ENCODE results near the gene SLC10A6.

SLC10A6 gene

DNA sequence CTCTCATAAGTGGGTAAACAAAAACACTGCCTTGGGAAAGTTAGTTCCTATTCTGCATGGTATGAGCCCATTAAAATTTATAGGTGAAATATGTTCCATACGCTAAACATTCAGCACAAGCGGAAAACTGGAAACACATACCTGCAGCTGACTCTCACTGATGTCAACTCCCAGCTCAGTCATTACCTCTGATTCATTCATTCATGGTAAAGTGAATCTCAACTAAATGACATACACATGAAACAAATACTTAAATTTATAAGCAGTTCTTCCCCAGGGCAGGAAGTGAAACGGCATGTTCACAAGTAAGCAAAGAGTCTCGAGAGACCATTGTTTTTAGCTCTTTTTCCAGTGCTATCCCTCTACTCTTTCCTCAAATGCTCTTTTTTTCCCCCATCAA lies 1.6 kb downstream of the SLC10A6 start:
- DNase-seq (ENCODE audit: low read depth in 3 of 3) = no peak

DNA sequence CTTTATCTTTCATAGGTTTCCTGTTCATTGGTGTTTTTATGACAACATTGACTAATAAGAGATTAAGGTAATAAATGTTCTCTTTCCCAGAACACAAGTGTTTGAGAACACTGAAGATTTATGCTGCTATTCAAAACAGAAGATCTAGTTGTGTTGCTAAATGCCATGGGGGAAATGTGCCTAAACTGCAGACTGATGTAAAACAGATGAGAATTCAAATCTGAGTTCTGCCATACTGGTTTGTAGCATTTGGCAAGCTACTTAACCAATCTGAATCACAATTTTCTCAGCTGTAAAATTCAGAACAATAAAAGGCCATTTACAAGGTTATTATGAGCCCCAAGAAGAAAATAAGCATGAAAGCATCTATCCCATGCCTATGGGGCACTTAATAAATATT lies 2.3 kb downstream of the SLC10A6 start:
- no peak for DNase-seq (ENCODE audit: low read depth in 3 of 3)

DNA sequence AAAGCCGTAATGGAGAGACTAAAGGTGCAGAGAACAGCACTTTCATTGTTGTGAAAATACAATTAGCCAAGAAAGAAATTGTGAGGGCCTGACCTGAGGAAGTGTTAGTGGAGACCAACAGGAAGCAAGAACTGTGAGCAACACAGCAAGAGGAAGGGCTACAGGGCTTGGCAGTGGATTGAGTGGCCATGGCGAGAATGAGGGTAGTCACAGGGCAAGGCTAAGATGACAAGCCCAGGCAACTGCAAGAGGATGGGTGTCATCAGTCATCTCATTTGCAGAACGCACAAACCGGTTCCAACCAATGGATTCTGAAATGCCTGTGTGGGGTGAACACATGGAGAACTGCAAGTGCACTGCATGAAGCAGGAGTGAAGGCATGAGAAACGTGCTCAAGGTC lies 3.6 kb downstream of the SLC10A6 start:
- DNase-seq (ENCODE audit: low read depth in 3 of 3) = no peak

DNA sequence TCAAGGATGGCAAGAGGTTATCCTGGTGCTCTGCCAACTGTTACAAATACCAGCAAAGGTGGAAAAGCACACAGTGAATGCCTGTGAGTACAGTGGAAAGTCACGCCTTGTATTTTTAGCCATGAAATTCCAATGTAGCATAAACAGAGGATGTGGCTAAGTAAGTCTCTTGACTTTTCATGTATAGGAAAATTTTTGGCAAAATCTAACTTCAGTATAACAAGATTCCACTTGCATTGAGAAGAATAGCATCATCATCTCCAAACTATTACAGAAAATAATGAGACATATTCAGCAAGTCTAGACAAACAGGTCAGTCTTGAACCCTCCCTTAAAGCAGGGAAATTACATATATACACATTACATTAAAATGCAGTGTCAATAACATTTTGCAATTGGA lies 7.9 kb downstream of the SLC10A6 start:
- no peak for DNase-seq (ENCODE audit: low read depth in 3 of 3)

DNA sequence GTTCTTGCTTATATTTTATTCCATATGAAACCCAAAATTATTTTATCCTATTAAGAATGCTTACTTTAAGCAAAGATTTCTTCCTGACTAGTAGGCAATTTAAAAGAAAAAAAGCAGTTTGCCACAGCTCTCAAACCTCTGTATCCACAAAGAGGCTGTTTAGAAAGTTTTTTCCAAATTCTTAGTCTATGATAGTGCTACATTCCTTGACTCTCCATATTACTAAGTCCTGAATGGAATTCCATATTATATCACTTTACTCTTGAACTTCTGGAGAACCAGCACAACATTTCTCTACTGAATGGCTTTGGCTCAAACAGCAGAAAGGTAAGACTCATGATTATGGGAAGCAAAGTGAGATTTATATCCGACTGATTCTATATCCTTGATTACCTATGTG lies 8.3 kb downstream of the SLC10A6 start:
- DNase-seq (ENCODE audit: low read depth in 3 of 3) = no peak

DNA sequence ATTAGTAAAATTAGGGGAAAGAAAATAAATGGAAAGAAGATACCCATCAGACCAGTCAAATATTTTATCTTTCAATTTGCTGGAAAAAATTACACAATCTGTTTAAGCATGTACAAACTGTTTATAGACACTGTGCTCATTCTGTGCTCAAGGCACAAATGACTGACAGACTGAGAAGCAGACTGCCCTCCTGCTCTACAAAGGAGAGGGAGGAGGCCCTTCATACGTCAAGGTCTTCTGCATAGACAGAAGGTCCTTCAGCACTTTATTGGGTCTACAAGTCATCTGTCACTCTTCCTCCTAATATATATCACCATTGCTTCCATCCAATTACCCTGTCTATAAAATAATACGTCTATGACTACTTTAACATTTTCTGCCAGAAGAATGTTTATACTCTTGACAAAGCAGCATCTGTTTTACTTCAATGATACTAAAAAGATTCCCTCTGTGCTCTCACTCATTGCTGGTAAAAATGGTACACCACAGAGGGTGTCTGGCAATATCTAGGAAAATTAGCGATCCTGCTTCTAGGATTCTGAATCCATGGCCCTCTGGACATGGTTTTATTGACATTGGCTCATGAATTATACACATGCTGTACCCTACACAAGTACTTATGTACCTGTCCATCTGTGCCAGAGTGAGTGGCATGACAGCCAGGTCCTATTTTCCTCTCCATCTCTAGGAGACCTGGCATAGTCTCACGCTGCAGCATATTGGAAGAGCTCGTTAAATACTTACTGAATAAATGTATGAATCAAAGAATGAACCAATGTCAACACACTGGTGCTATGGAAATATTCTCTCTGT lies 11.3 kb downstream of the SLC10A6 start:
- no peak for DNase-seq (ENCODE audit: low read depth in 3 of 3)

DNA sequence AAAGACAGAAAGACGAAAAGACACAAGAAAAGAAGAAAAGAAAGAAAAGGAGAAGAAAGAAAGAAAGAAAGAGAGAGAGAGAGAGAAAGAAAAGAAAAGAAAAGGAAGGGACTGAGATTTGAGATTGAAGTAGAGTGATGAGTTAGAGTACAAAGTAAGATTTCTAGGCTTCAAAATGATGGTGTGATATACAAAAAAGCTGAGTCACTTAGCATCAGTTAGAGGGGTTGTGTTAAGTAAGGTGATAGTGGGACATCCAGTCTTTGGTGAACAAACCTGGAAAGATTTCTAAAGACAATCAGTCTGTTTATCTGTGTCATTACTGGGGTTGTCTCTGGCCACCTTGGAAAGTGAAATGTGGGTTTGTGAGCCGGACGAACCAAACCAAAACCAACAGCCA lies 13.5 kb downstream of the SLC10A6 start:
- no peak for DNase-seq (ENCODE audit: low read depth in 3 of 3)

DNA sequence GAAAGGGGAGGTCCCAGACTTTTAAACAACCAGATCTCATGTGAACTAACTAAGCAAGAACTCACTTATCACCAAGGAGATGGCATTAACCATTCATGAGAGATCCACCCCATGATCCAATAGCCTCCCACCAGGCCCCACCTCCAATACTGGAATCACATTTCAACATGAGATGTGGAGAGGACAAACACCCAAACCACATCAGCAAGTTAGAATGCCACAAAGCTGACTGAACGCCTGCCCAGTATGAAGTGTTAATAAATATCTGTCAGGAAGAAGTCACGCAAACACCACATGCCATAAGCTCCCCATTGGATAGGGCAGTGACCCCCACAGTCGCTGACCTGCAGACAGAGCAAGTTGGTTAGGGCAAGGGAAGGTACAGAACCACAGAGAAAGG lies 14.3 kb downstream of the SLC10A6 start:
- no peak for DNase-seq (ENCODE audit: low read depth in 3 of 3)

DNA sequence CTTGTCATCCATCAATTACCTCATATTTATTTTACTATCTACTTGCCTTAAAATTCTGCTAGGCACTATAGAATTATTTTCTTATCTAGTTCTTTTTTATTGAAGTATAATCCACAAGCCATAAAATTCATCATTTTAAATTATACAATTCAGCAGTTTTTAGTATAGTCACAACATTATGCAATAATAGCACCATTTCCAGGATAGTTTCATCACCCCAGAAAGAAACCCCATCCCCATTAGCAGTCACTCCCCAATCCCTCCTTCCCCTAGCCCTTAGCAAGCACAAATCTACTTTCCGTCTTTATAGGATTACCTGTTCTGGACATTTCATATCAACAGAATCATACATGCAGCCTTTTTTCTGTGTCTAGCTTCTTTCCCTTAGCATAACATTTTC lies 15.6 kb downstream of the SLC10A6 start:
- no peak for DNase-seq (ENCODE audit: low read depth in 3 of 3)

DNA sequence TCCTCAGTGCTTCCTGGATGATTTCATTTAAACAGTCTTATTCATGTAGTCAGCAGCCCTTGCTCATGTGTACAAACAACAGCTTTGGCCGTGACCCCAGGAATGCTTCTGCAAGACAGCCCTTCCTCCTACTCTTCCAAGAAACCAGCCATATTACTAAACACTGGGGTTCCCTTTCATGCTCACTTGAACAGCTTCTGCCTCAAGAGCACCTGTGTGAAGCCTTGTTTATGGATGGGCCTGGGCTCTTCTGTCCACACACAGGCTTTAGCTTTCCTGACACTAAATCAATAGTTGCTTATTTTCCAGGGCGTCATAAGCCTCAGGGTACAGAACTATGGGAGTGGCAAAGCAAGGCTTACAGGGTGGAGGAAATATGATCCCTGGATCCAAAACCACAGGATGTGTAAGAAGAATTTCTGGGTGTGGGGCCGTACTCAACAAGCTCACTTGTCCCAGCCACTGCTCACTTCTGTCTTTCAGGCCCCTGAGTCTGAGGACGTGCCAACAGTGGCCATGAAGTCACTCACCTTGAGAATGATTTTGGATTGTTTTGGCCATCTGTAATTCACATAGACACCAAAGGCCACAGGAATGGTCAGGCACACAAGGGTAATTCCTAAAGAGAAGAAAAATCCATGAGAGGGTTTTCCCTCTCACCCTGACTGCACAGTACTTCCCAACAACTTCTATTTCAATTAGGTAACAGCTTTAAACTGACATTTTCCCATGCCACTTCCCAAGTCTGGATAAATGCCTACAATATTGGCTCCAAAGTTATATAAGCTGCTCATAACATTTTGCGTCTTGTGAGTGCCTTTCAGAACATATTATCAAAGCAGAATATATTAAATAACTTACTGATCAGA lies 17.7 kb downstream of the SLC10A6 start:
- DNase-seq (ENCODE audit: low read depth in 3 of 3) = no peak

DNA sequence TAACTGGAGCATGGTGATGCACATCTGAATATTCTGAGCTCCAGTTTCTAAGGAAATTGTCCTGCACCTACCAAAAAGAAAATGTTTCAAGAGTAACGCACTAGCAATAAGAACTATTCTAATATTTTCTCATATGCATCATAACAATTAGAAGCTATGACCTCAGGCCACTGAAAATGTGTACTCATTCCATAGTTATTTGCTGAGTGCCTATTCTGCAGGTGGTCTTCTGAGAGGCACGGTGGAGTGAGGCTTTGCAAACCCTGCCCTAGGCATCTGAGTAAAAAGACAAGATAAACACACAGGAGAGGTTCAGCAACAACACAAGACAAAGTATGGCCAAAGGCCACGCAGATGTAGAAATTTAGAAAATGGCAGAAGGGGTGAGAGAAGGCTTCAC lies 23.7 kb downstream of the SLC10A6 start:
- no peak for DNase-seq (ENCODE audit: low read depth in 3 of 3)

DNA sequence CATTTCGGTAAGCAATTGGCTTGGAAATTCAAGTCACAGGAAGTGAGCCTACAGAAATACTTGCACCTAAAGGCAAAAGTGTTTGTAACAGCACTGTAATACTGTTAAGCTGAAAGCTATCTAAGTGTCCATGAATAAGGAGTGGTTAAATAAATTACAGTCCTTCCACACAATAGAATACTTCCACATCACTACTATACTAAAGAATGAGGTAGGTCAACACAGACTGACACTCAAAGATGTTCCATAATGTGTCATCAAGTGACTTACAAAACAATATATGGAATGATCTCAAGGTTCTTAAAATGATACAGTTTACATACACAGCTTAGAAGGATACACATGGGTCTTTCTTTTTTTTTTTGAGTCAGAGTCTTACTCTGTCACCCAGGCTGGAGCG lies 27.0 kb downstream of the SLC10A6 start:
- no peak for DNase-seq (ENCODE audit: low read depth in 3 of 3)

DNA sequence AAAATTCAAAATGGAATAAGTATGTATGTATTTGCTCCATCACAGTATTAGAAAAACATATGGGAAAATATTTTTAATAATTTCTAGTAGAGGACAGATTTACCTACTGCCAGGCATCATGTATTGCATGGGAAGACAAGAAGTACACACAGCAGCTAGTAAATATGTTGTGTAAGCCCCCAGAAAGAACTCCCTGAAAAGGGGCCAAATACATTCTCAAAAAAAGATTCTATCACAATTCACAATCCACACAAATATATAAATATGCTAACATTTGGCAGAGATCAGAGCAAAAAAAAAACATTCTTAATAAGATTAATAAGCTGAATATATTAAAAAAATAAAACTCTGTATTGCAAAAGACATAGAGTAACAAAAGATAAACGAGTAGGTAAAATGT lies 28.0 kb downstream of the SLC10A6 start:
- DNase-seq (ENCODE audit: low read depth in 3 of 3) = no peak

DNA sequence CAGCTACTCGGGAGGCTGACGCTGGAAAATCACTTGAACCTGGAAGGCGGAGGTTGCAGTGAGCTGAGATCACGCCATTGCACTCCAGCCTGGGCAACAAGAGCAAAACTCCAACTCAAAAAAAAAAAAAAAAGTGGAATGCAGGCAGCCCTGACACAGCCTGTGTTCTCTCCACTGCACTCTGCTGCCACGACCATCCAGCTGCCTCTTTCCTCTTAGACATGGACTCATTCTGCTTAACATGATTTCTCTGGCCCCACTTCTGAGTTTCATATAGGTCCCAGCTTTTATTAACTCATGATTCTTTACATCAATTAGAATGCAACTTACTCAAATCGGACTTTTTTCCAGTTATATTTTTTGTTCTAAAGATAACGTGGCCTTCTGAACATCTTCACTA lies 29.6 kb downstream of the SLC10A6 start:
- DNase-seq (ENCODE audit: low read depth in 3 of 3) = no peak

DNA sequence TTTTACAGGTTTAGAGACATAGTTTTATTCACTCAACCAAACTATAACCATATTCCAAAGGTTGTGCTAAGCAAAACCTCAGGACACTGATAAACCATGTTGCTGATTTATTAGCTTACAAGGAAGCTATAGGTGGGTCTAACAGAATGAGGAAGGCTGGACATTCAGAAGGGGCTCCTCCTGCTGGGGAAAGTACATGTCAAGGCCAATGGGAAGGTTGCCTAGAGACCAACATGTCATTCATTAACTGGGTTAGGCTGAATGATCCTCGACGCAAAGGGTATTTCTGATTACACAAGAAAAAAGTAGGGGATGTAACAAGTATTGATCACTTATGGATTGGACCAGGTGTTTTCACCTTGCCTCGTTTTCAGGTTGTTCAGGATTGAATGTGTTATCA lies 30.3 kb downstream of the SLC10A6 start:
- DNase-seq (ENCODE audit: low read depth in 3 of 3) = no peak

DNA sequence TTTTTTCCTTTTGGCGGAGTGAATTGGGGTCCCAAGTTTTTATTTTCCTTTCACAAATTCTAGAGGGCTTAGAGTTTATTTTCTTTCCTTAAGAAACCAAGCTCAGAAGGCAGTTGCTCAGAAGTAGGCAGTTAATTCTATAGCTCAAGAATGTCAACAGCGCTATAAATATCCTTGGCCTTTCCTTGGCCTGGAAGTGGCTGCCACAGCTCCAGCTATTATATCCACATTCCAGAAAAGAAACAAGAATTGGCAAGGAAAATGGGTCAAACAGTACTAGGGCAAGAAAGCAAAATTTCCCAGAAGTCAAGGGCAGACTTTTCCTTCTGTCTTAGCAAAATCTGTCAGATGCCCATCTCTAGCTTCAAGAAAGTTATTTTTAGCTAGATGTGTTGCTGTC lies 31.0 kb downstream of the SLC10A6 start:
- no peak for DNase-seq (ENCODE audit: low read depth in 3 of 3)

DNA sequence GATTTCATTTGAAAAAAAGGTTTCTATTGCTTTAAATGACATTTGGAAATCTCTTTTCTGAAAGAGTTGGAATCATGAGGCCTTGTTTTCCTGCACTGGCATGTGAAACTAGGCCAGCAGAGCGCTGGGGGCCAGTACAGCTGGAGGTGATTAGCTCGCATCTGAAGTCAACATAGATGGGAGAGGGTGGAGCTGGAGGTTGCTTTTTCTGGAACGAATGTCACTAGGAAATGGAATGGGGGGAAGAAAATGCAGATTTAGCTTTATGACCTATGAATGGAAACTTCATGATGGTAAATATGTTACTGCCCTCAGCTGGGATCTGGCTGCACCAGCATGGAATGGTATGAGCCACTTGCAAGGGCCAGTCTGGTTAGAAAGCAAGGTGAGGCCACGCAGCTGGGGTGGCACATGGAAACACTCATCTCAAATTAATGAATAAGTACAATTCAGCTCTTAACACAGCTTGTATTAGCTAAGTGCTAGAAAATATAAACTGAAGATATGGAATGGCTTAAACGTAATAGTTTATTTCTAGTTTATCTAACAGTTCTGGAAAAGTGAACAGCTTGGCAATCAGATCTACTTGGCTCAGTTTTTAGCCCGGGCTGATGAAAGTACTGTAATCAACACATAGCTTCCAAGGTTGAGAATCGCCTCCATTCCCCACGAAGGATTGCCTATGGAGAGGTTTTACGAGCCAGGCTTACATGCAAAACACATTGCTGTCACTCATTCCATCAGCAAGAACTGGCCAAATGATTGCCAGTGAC lies 32.5 kb downstream of the SLC10A6 start:
- DNase-seq (ENCODE audit: low read depth in 3 of 3) = no peak

DNA sequence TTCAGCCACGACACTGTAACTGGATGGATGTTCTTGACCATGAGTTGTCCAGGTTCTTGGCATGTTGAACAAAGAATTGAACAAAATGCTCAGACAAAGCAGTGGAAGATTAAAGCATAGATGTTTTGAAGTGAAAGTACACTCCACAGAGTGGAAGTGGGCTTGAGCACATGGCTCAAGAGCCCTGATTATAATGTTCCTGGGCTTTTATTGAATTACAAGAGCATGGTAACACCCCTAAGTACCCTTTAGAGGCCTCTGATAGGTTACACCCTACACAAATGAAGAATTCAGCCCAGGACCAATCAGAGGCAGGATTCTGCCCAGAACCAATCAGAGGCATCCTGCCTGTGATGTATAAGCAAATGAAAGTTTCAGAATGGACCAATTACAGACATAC lies 33.5 kb downstream of the SLC10A6 start:
- no peak for DNase-seq (ENCODE audit: low read depth in 3 of 3)

DNA sequence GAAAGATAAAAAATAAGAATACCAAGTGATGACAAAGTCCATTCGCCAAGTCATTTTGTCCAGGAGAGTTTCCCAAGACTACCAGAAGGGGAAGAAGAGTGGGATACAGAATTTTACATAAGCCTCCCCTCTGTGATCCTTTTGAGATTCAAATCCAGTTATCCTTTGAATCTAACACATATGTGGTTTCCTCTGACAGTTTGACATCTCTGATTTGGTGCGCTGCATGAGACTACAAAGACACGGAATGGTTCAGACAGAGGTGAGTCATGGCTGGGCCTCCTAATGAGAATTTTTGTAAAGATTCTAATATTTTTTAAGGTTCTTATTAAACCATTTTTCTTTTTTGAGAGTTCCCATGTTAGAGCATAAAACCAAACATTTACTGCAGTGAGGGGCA lies 38.3 kb downstream of the SLC10A6 start:
- no peak for DNase-seq (ENCODE audit: low read depth in 3 of 3)

DNA sequence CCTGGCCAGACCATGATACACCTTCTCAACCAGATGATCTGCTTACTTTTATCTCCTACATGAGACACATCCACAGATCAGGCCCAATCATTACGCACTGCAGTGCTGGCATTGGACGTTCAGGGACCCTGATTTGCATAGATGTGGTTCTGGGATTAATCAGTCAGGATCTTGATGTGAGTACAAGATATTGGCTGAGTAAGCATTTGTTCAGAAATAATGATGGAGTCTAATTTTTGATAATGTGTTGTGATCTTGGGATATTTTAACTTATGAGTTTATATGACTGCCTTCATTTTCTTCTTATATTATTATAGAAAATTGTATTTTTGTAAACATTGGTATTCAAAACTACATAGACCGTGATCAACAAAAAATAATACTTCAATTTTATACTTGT lies 39.4 kb downstream of the SLC10A6 start:
- no peak for DNase-seq (ENCODE audit: low read depth in 3 of 3)

DNA sequence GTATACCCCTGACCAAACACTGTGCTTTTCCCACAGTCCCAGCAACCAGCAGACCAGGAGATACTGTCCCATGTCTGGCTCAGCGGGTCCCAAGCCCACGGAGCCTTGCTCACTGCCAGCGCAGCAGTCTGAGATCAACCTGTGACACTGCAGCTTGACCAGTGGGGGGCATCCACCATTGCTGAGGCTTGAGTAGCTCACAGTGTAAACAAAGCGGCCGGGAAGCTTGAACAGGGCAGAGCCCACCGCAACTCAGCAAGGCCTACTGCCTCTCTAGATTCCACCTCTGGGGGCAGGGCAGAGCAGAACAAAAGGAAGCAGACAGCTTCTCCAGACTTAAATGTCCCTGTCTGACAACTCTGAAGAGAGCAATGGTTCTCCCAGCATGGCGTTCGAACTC lies 58.1 kb downstream of the SLC10A6 start:
- no peak for DNase-seq (ENCODE audit: low read depth in 3 of 3)

DNA sequence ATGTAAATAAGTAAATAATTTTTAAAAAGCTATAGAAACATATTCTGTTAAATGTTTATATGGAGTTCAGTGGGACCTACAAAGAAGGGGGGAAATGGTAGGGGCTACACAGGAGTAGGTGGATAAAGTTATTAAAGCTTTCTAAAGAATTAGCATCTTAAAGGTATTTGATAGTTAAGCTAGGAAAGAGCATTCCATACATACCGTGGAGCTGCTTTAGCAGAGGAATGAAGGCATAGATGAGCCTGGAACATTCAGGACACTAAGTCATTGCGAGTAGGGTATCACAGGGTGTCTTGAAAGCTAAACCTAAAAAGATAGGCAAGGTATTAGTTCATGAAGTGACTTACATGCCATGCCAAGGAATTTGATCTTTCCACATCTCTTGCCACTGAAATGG lies 60.4 kb downstream of the SLC10A6 start:
- no peak for DNase-seq (ENCODE audit: low read depth in 3 of 3)

DNA sequence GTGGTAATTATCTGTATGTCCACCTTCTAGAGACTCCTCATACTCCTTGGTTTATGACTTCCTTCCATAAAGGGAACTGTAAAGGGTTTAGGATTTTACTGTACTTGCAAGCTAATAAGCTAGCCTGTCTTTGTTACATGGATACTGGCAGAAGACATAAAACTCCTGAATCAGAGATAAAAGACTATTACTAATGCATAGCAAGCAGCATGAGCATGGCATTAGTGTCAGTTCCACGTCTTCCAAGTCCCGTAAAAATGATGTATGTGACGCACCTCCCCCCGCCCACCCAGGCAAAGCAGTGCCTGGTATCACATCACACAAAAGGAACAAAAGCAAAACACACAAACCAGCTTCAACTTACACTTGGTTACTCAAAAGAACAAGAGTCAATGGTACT lies 71.0 kb downstream of the SLC10A6 start:
- DNase-seq (ENCODE audit: low read depth in 3 of 3) = no peak
